WTC11 (cell line): ENCODE results near the gene BRSK2. TPM values are rescaled to one million over a fixed set of nuclear protein-coding genes. Genes with fewer than 3 reads are reported as not detected.

ENCODE experiments used
- ATAC-seq: fragments of 200-7000 bp; cut with Tn5 transposase; 2 replicates; pipeline ENCODE4 v1.10.0; 2021; ENCODE audit warnings: mild to moderate bottlenecking, moderate library complexity
- CTCF ChIA-PET: fragments of 300-600 bp; sonication (Branson Sonifier 250); formaldehyde crosslinking; loops from one replicate; lab custom pipeline; 2021; ENCODE audit warnings: antibody characterized with exemption; lab: Charles Lee
- POLR2A ChIA-PET: fragments of 350-600 bp; sonication (Branson Sonifier 250); formaldehyde crosslinking; loops from one replicate; lab custom pipeline; 2021; ENCODE audit warnings: antibody characterized with exemption; lab: Charles Lee
- DNase-seq: peaks from one replicate; pipeline ENCODE4 v3.0.0; 2021; ENCODE audit warnings: low spot score
- H3K27ac Mint-ChIP-seq: 2 replicates; pipeline ENCODE4 v1.8.0; 2021; ENCODE audit warnings: mixed read lengths
- H3K27me3 Mint-ChIP-seq: 2 replicates; pipeline ENCODE4 v1.8.0; 2021; ENCODE audit warnings: low read depth, mild to moderate bottlenecking, moderate library complexity, mixed read lengths
- H3K36me3 Mint-ChIP-seq: 2 replicates; pipeline ENCODE4 v1.8.0; 2021; ENCODE audit warnings: mixed read lengths
- H3K4me1 Mint-ChIP-seq: 2 replicates; pipeline ENCODE4 v1.8.0; 2022; ENCODE audit warnings: mixed read lengths
- H3K4me3 Mint-ChIP-seq: 2 replicates; pipeline ENCODE4 v1.8.0; 2021; ENCODE audit warnings: mild to moderate bottlenecking, moderate library complexity, mixed read lengths
- H3K9me3 Mint-ChIP-seq: 2 replicates; pipeline ENCODE4 v1.8.0; 2021; ENCODE audit warnings: mixed read lengths
- ATF1 ChIP-seq: sonication (generic); formaldehyde crosslinking; IDR thresholded peaks from 2 replicates; pipeline ENCODE4 v1.8.1; 2023; ENCODE audit warnings: mild to moderate bottlenecking, moderate library complexity, missing genetic modification reagents
- CDX4 ChIP-seq: fragments of 250-450 bp; sonication (Bioruptor Pico); IDR thresholded peaks from 2 replicates; pipeline ENCODE4 v1.9.0; 2021; ENCODE audit warnings: moderate library complexity, mild to moderate bottlenecking, inconsistent platforms, borderline replicate concordance
- E2F5 ChIP-seq: sonication (generic); formaldehyde crosslinking; IDR thresholded peaks from 2 replicates; pipeline ENCODE4 v1.8.1; 2022; ENCODE audit warnings: mild to moderate bottlenecking, moderate library complexity, missing genetic modification reagents
- EMX1 ChIP-seq: fragments of 250-450 bp; sonication (Bioruptor Pico); IDR thresholded peaks from 2 replicates; pipeline ENCODE4 v1.8.0; 2021; ENCODE audit warnings: mild to moderate bottlenecking
- FOXJ3 ChIP-seq: sonication (generic); formaldehyde crosslinking; IDR thresholded peaks from 2 replicates; pipeline ENCODE4 v1.9.0; 2021; ENCODE audit warnings: missing genetic modification reagents, mild to moderate bottlenecking, borderline replicate concordance
- FOXK1 ChIP-seq: sonication (generic); formaldehyde crosslinking; IDR thresholded peaks from 2 replicates; pipeline ENCODE4 v1.8.0; 2022; ENCODE audit warnings: mild to moderate bottlenecking, moderate library complexity, missing genetic modification reagents
- HMGXB4 ChIP-seq: sonication (generic); formaldehyde crosslinking; IDR thresholded peaks from 2 replicates; pipeline ENCODE4 v1.8.1; 2023; ENCODE audit warnings: mild to moderate bottlenecking, moderate library complexity, missing genetic modification reagents
- IRF2 ChIP-seq: sonication (generic); formaldehyde crosslinking; IDR thresholded peaks from 2 replicates; pipeline ENCODE4 v1.8.0; 2022; ENCODE audit warnings: low read depth, missing genetic modification reagents, borderline replicate concordance
- JUN ChIP-seq: sonication (generic); formaldehyde crosslinking; IDR thresholded peaks from 2 replicates; pipeline ENCODE4 v1.8.0; 2023; ENCODE audit warnings: mild to moderate bottlenecking, missing genetic modification reagents
- NFATC4 ChIP-seq: fragments of 250-450 bp; sonication (Bioruptor Pico); IDR thresholded peaks from 2 replicates; pipeline ENCODE4 v1.9.0; 2021; ENCODE audit warnings: mild to moderate bottlenecking
- NFE2L1 ChIP-seq: sonication (generic); formaldehyde crosslinking; IDR thresholded peaks from 2 replicates; pipeline ENCODE4 v1.8.1; 2023; ENCODE audit warnings: missing genetic modification reagents
- NFYB ChIP-seq: sonication (generic); formaldehyde crosslinking; conservative IDR thresholded peaks from 2 replicates; pipeline ENCODE4 v1.8.0; 2022; ENCODE audit warnings: low read depth, missing genetic modification reagents
- NR2C2 ChIP-seq: sonication (generic); formaldehyde crosslinking; IDR thresholded peaks from 2 replicates; pipeline ENCODE4 v1.8.0; 2022; ENCODE audit warnings: mild to moderate bottlenecking, missing genetic modification reagents
- PRRX2 ChIP-seq: fragments of 250-450 bp; sonication (Bioruptor Pico); IDR thresholded peaks from 2 replicates; pipeline ENCODE4 v1.8.0; 2021; ENCODE audit warnings: mild to moderate bottlenecking
- SOX15 ChIP-seq: fragments of 250-450 bp; sonication (Bioruptor Pico); IDR thresholded peaks from 2 replicates; pipeline ENCODE4 v1.9.0; 2021; ENCODE audit warnings: mild to moderate bottlenecking
- TCF7 ChIP-seq: sonication (generic); formaldehyde crosslinking; IDR thresholded peaks from 2 replicates; pipeline ENCODE4 v1.8.0; 2022; ENCODE audit warnings: mild to moderate bottlenecking, low read depth, missing genetic modification reagents, moderate library complexity
- ZNF232 ChIP-seq: sonication (generic); formaldehyde crosslinking; IDR thresholded peaks from 2 replicates; pipeline ENCODE4 v1.8.0; 2022; ENCODE audit warnings: mild to moderate bottlenecking, missing genetic modification reagents
- ZNF416 ChIP-seq: fragments of 250-450 bp; sonication (Bioruptor Pico); IDR thresholded peaks from 2 replicates; pipeline ENCODE4 v1.9.0; 2021; ENCODE audit warnings: mild to moderate bottlenecking, inconsistent platforms
- ZNF423 ChIP-seq: fragments of 250-450 bp; sonication (Bioruptor Pico); IDR thresholded peaks from 2 replicates; pipeline ENCODE4 v2.1.2; 2022; ENCODE audit warnings: mild to moderate bottlenecking, moderate library complexity
- ZNF671 ChIP-seq: fragments of 250-450 bp; sonication (Bioruptor Pico); IDR thresholded peaks from 2 replicates; pipeline ENCODE4 v1.8.0; 2021; ENCODE audit warnings: mild to moderate bottlenecking
- total RNA-seq: library from RNA; stranded (reverse); gene quantifications from 3 replicates; pipeline ENCODE4 v1.2.3, GENCODE V29; 2021
- TF ChIP-seq, protein P1 (sequence below): sonication (generic); formaldehyde crosslinking; IDR thresholded peaks from 2 replicates; pipeline ENCODE4 v1.8.1; 2023; ENCODE audit warnings: mild to moderate bottlenecking, missing genetic modification reagents, moderate library complexity
- TF ChIP-seq, protein P2 (sequence below): sonication (generic); formaldehyde crosslinking; IDR thresholded peaks from 2 replicates; pipeline ENCODE4 v1.8.0; 2023; ENCODE audit warnings: missing genetic modification reagents, mild to moderate bottlenecking, borderline replicate concordance
- TF ChIP-seq, protein P3 (sequence below): sonication (generic); formaldehyde crosslinking; IDR thresholded peaks from 2 replicates; pipeline ENCODE4 v1.8.0; 2022; ENCODE audit warnings: mild to moderate bottlenecking, missing genetic modification reagents

BRSK2 gene
- total RNA-seq, 1 experiment from 2014 or later = 34.5 TPM

DNA sequence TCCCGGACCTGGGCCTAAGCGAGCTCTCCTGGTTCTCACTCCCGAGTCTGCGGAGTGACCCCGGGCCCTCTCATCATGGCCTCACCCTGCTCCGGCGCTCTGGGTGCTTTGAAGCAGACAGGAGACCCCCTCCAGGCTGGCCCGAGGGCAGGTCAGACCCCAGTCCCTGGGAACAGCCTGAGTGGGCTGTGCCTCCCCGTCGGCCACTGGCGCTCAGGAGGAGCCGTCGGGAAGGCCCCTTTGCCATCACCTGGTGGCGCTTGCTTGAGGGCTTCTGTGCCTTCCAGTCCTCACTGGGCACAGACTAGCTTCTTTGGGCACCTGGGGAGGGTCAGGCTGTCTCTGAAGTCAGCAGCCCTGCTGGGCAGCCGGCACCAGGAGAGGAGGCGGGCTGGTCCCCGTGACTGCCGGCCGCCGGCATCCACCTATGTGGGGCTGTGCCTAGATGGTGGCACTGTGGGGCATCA lies 6.7 kb downstream of the BRSK2 start:
- no peak overlapping the region for H3K4me3 Mint-ChIP-seq
- H3K36me3 Mint-ChIP-seq = 0 out of 2 replicates have a peak, but pooled peaks cover 3% of the 10 kb centered on the region
- ChIA-PET POLR2A (no interaction called here), CTCF (no interaction called here)
- H3K27ac Mint-ChIP-seq = no peak overlapping the region
- H3K9me3 Mint-ChIP-seq = 0 out of 2 replicates have a peak, but pooled peaks cover 3% of the 10 kb centered on the region
- H3K27me3 Mint-ChIP-seq = no peaks in the 10 kb centered on the region
- peaks cover 5% of the 10 kb centered on the region for H3K4me1 Mint-ChIP-seq
- DNase-seq = no peak
- TF ChIP-seq, protein P1, sequence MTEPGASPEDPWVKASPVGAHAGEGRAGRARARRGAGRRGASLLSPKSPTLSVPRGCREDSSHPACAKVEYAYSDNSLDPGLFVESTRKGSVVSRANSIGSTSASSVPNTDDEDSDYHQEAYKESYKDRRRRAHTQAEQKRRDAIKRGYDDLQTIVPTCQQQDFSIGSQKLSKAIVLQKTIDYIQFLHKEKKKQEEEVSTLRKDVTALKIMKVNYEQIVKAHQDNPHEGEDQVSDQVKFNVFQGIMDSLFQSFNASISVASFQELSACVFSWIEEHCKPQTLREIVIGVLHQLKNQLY (CRISPR knock-in tag) = no peak
- TF ChIP-seq ZNF423 (CRISPR knock-in tag) (no peak), SOX15 (no peak), CDX4 (CRISPR knock-in tag) (no peak), ZNF232 (CRISPR knock-in tag) (no peak), JUN (CRISPR knock-in tag) (no peak), EMX1 (no peak), ATF1 (CRISPR knock-in tag) (no peak), NR2C2 (CRISPR knock-in tag) (no peak), NFYB (CRISPR knock-in tag) (no peak)
- TF ChIP-seq, protein P2, sequence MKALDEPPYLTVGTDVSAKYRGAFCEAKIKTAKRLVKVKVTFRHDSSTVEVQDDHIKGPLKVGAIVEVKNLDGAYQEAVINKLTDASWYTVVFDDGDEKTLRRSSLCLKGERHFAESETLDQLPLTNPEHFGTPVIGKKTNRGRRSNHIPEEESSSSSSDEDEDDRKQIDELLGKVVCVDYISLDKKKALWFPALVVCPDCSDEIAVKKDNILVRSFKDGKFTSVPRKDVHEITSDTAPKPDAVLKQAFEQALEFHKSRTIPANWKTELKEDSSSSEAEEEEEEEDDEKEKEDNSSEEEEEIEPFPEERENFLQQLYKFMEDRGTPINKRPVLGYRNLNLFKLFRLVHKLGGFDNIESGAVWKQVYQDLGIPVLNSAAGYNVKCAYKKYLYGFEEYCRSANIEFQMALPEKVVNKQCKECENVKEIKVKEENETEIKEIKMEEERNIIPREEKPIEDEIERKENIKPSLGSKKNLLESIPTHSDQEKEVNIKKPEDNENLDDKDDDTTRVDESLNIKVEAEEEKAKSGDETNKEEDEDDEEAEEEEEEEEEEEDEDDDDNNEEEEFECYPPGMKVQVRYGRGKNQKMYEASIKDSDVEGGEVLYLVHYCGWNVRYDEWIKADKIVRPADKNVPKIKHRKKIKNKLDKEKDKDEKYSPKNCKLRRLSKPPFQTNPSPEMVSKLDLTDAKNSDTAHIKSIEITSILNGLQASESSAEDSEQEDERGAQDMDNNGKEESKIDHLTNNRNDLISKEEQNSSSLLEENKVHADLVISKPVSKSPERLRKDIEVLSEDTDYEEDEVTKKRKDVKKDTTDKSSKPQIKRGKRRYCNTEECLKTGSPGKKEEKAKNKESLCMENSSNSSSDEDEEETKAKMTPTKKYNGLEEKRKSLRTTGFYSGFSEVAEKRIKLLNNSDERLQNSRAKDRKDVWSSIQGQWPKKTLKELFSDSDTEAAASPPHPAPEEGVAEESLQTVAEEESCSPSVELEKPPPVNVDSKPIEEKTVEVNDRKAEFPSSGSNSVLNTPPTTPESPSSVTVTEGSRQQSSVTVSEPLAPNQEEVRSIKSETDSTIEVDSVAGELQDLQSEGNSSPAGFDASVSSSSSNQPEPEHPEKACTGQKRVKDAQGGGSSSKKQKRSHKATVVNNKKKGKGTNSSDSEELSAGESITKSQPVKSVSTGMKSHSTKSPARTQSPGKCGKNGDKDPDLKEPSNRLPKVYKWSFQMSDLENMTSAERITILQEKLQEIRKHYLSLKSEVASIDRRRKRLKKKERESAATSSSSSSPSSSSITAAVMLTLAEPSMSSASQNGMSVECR (CRISPR knock-in tag) = no peak
- ATAC-seq = no peak

- no peak for ATAC-seq
- POLR2A ChIA-PET = interaction anchor here (0.6 to 0.9 kb wide), 2 partner anchors 84 to 148 kb away, joined by 3 to 4 read pairs; no protein-coding TSS in a partner anchor
- Mint-ChIP-seq H3K36me3 (0 out of 2 replicates have a peak, but pooled peaks cover 3% of the 10 kb centered on the region), H3K9me3 (0 out of 2 replicates have a peak, but pooled peaks cover 3% of the 10 kb centered on the region), H3K27ac (no peak overlapping the region), H3K4me3 (no peak overlapping the region), H3K27me3 (no peaks in the 10 kb centered on the region)
- CTCF ChIA-PET = interaction anchor here (0.9 kb wide), 1 partner anchor 428 kb away, joined by 4 read pairs; no protein-coding TSS in a partner anchor
- DNase-seq = no peak
- no peak for TF ChIP-seq TCF7
- TF ChIP-seq ZNF416 (CRISPR knock-in tag) = no peak
- no peak for TF ChIP-seq ZNF671
- no peak for TF ChIP-seq IRF2 (CRISPR knock-in tag)
- no peak for TF ChIP-seq E2F5 (CRISPR knock-in tag)
- no peak for TF ChIP-seq FOXK1 (CRISPR knock-in tag)
- TF ChIP-seq NFATC4 (CRISPR knock-in tag) = no peak
- no peak for TF ChIP-seq FOXJ3 (CRISPR knock-in tag)
- TF ChIP-seq HMGXB4 (CRISPR knock-in tag) = no peak
- TF ChIP-seq NFE2L1 (CRISPR knock-in tag) = no peak
- no peak for TF ChIP-seq ATF1 (CRISPR knock-in tag)
- TF ChIP-seq, protein P3, sequence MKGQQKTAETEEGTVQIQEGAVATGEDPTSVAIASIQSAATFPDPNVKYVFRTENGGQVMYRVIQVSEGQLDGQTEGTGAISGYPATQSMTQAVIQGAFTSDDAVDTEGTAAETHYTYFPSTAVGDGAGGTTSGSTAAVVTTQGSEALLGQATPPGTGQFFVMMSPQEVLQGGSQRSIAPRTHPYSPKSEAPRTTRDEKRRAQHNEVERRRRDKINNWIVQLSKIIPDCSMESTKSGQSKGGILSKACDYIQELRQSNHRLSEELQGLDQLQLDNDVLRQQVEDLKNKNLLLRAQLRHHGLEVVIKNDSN (CRISPR knock-in tag) = no peak
- no peak for TF ChIP-seq PRRX2 (CRISPR knock-in tag)
- TF ChIP-seq, all 79 proteins: peak for 0
- no peaks in the 10 kb centered on the region for H3K4me1 Mint-ChIP-seq
Observed at GRCh38 chr11:1397146-1397861, 7.6 kb downstream of the BRSK2 start.
